ENCODE results near the gene PDIA5. TPM values are rescaled to one million over a fixed set of nuclear protein-coding genes. Genes with fewer than 3 reads are reported as not detected.

PDIA5 gene
- total RNA-seq, 1 experiment from 2014 or later, result 28.6 TPM

DNA sequence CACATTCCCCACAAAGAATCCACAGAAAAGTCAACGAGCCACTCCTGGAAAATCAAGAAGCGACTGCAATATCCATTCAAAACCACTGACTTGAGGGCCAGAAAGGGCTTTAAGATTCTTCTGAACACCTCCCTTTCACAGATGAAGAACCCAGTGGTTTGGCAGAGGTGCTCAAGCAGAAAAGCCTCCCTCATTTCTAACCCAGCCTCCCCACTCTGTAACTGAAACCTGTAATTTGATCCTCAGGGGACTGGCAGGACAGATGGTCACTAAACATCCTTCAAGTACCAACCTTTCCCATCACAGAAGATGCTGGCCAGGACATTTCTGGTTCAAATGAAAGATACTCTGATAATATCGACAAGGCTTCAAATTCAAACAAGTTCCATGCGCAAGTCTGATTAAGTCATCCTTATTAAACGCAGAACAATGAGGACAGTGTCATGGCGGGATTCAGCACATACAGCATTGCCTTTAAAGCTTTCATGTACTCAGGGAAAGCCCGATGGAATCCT is 44.8 kb upstream of the PDIA5 start:
- Histone ChIP-seq H3K36me3 (ENCODE audit: insufficient read depth, low read length, poor library complexity, severe bottlenecking) (no peaks in the 10 kb centered on the region), H3K4me3 (ENCODE audit: low read depth, low read length, poor library complexity, severe bottlenecking) (no peak overlapping the region), H3K9me3 (ENCODE audit: low read depth, low read length, poor library complexity, severe bottlenecking) (no peaks in the 10 kb centered on the region), H3K27me3 (replicated peaks; ENCODE audit: insufficient read depth, low read depth, low read length, poor library complexity) (peaks cover 93% of the 10 kb centered on the region), H3K27ac (ENCODE audit: low read depth, low read length, poor library complexity, severe bottlenecking) (no peak overlapping the region), H3K4me1 (ENCODE audit: insufficient read depth, low read length, poor library complexity, severe bottlenecking) (peaks cover 5% of the 10 kb centered on the region)
- POLR2A ChIA-PET (ENCODE audit: low non-redundant PET), result no interaction called here
- no peak for DNase-seq (ENCODE audit: low spot score)
- CTCF ChIA-PET, result no interaction called here
- TF ChIP-seq, protein P1, sequence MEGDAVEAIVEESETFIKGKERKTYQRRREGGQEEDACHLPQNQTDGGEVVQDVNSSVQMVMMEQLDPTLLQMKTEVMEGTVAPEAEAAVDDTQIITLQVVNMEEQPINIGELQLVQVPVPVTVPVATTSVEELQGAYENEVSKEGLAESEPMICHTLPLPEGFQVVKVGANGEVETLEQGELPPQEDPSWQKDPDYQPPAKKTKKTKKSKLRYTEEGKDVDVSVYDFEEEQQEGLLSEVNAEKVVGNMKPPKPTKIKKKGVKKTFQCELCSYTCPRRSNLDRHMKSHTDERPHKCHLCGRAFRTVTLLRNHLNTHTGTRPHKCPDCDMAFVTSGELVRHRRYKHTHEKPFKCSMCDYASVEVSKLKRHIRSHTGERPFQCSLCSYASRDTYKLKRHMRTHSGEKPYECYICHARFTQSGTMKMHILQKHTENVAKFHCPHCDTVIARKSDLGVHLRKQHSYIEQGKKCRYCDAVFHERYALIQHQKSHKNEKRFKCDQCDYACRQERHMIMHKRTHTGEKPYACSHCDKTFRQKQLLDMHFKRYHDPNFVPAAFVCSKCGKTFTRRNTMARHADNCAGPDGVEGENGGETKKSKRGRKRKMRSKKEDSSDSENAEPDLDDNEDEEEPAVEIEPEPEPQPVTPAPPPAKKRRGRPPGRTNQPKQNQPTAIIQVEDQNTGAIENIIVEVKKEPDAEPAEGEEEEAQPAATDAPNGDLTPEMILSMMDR (conservative IDR thresholded peaks at IDR 0.05; ENCODE audit: low read depth, low read length), result no peak
- TF ChIP-seq EZH2 (IDR thresholded peaks at IDR 0.05; ENCODE audit: borderline replicate concordance, low read depth, low read length, poor library complexity, severe bottlenecking), result no peak
- BruUV-seq (replicated peaks), result no TSS peak
- intact Hi-C loops (cut with micrococcal nuclease; ENCODE audit: unreplicated experiment), result no loop called here

DNA sequence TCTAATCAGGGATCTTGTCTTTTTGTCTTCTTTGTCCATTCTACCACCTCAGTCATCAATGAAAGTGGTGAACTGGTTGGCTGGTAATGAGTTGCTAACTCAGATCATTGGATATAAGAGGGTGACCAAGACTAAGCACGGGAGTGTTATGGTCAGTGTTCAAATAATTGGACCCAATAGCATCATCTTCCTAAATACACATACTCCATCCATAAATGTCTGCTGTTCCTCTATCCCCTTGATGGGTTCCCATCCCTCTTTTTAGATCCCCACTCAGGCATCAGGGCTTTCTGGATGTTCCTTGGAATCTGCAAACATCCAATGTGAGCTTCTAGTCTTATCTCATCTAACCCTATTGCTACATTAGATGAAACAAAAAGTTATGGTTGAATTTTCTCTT is 42.8 kb upstream of the PDIA5 start:
- Histone ChIP-seq H3K36me3 (ENCODE audit: insufficient read depth, low read length, poor library complexity, severe bottlenecking) (no peaks in the 10 kb centered on the region), H3K4me1 (ENCODE audit: insufficient read depth, low read length, poor library complexity, severe bottlenecking) (peaks cover 18% of the 10 kb centered on the region), H3K9me3 (ENCODE audit: low read depth, low read length, poor library complexity, severe bottlenecking) (no peaks in the 10 kb centered on the region), H3K4me3 (ENCODE audit: low read depth, low read length, poor library complexity, severe bottlenecking) (no peak overlapping the region), H3K27ac (ENCODE audit: low read depth, low read length, poor library complexity, severe bottlenecking) (no peak overlapping the region), H3K27me3 (replicated peaks; ENCODE audit: insufficient read depth, low read depth, low read length, poor library complexity) (peaks cover 96% of the 10 kb centered on the region)
- TF ChIP-seq, protein P1 (conservative IDR thresholded peaks at IDR 0.05; ENCODE audit: low read depth, low read length), result no peak
- no peak for TF ChIP-seq EZH2 (IDR thresholded peaks at IDR 0.05; ENCODE audit: borderline replicate concordance, low read depth, low read length, poor library complexity, severe bottlenecking)
- DNase-seq (ENCODE audit: low spot score), result no peak
- intact Hi-C loops (cut with micrococcal nuclease; ENCODE audit: unreplicated experiment), result no loop called here
- ChIA-PET CTCF (no interaction called here), POLR2A (ENCODE audit: low non-redundant PET) (no interaction called here)
- BruUV-seq (replicated peaks), result no TSS peak

DNA sequence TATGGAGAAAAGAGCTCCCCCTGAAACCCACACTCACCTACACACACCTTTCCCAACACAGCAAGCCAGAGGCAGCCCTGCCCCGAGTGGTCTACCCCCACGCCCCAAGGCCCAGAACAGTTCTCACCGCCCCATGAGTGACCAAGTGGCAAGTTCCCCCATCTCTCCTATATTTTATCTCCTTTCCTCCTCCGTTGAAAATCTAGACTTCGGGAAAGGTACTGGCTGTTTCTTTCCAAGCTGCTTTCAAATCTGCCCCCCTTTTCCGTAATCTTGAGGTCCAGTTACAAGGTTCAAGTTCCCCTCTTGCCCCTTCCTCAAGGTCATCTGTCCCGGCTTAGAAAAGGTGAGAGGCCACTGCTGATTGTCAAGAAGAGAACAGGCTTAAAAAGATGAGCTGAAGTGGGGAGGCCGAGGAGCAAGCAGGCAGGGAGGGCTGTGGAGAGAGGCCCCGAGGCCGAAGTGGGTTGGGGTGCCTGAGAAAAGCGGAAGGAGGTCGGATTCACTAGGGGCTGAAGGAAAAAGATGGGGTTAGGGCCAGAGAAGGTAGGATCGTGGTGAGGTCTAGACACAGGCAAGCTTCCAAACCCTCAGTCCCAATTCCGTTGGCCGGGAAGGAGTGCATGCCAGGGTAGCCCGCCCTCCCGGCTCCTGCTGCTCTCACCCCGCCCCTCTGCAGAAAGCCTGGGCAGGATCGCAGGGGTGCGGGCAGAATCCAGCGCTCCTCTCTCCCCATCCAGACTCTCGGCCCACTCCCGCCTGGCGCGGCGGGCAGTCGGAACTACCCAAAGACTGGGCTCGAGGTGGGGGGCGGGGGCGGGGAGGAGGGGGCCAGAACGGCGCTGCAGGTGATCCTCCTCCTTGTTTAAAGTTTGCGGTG is 40.9 kb upstream of the PDIA5 start:
- intact Hi-C loops (cut with micrococcal nuclease; ENCODE audit: unreplicated experiment), result loop anchor here (5.0 kb wide), 2 partner anchors 231 to 464 kb away; partner anchors contain the start of genes DTX3L and PARP9
- H3K4me3 ChIP-seq (ENCODE audit: low read depth, low read length, poor library complexity, severe bottlenecking), result no peak overlapping the region
- H3K27ac ChIP-seq (ENCODE audit: low read depth, low read length, poor library complexity, severe bottlenecking), result no peak overlapping the region
- BruUV-seq (replicated peaks), result no TSS peak
- H3K36me3 ChIP-seq (ENCODE audit: insufficient read depth, low read length, poor library complexity, severe bottlenecking), result no peaks in the 10 kb centered on the region
- TF ChIP-seq EZH2 (IDR thresholded peaks at IDR 0.05; ENCODE audit: borderline replicate concordance, low read depth, low read length, poor library complexity, severe bottlenecking), result peak; percentile 65
- TF ChIP-seq, protein P1 (conservative IDR thresholded peaks at IDR 0.05; ENCODE audit: low read depth, low read length), result no peak
- peaks cover 95% of the 10 kb centered on the region for H3K27me3 ChIP-seq (replicated peaks; ENCODE audit: insufficient read depth, low read depth, low read length, poor library complexity)
- H3K9me3 ChIP-seq (ENCODE audit: low read depth, low read length, poor library complexity, severe bottlenecking), result no peaks in the 10 kb centered on the region
- peaks cover 18% of the 10 kb centered on the region for H3K4me1 ChIP-seq (ENCODE audit: insufficient read depth, low read length, poor library complexity, severe bottlenecking)
- peak; percentile 45 for DNase-seq (ENCODE audit: low spot score)
- ChIA-PET POLR2A (ENCODE audit: low non-redundant PET) (no interaction called here), CTCF (no interaction called here)

Data from A673 (cell line).